Measurements from ENCODE around the gene NRXN3.

The NRXN3 gene

DNA sequence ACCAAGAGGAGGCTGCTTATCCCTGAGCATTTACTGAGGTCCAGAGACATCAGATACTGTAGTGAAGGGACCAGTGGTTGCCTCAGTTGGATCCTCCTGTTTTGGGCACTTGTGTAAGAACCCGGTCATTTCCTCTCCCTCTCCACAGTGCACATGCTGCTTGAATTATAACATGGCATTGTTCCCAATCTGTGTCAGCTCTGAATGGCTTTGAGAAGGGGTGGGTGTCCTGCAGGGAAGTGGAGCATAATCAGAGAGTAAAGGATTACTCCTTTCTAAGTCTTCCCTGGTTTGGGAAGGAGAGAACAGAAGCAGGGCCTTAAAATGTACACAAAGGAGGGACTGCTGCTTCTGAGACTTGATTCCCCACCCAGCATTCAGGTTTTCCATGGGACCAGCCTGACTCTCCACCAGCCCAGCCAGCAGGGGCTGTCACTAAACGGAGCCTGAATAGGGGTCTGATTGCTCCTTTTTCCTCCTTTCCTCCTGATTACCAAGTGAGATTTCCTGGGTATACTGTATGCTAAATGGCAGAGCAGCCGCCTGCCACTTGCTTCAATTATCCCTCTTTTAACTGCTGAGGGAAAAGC is 78.4 kb downstream of the NRXN3 start:
- no peak for DNase-seq

DNA sequence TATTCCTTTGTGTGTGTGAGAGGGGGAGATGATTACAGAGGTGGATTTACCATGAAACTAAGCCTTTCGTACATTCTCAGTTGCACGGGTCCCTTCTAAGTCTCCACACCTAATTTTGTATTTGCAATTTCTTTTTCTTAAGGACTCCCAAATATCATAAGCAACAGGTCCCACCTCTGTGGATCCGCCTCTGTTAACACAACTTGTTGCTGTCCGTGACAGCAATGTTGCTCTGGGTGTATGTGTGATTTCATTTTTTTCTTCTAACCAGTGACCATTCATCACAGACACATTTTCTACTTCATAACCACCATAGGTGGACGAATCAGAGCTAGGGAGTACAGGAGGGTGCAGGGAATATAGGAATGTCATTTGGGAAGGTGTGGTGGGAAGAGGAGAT is 81.1 kb downstream of the NRXN3 start:
- DNase-seq, result no peak

DNA sequence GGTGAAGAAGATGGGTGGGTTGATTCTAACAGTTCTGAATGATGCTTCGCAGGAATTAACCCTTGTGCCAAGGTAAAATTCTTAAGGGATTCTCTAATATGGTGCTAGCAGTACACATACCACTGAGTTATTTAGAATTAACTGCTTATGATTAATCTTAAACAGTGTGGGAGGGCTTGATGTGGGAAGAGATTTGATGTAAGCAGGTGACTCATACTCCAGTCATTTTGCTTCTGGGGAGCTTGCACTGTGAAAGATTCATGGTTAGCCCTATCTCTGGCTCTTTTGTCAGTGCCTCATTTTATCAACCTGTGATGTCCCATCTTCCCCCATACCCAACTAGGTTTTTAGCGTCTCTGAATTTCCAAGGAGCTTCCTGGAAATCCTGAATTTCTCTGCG is 83.8 kb downstream of the NRXN3 start:
- DNase-seq, result no peak

DNA sequence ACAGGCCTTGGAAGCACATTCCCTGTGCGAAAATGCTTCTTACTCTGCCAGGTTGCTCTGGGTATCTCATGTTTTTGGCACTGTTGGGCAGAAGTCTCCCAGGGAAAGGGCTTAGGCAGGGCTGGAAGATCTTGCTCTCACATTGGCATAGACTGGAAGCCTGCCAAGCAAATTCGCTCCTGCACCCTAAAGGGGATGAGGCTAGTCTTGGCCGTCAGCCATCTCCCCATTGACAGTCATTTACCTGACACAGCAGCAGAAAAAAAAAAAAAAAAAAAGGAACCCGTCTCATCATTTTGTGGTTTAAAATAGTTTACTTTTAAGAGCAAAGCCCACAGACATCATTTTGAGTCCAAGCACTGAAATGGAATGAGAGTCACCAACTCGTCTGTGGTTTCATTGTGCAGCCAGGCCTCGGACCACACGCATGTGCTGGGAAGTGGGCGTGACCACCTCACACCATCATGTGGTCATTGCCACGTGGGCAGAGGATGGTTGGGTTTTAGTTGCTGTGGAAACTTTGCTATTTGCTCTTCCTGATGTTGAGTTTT is 84.8 kb downstream of the NRXN3 start:
- DNase-seq, result peak; percentile 58

DNA sequence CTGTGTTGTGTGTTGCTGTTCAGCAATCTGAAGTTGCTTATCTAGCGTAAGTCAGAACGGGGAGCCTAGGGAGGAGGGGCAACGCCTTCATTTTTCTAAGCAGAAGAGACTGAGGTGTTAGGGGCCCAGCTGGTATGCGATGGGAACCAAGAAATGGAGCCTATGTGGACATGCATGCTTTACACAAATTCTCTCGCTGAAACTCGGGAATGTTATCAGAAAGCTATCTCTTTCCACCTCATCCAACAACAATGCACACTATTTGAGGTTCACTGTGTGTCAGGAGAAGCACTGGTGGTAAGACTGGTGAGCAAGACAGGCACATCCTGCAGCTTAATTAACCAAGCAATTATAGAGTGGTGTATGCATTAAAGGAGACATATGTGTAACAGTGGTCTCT is 89.7 kb downstream of the NRXN3 start:
- no peak for DNase-seq

DNA sequence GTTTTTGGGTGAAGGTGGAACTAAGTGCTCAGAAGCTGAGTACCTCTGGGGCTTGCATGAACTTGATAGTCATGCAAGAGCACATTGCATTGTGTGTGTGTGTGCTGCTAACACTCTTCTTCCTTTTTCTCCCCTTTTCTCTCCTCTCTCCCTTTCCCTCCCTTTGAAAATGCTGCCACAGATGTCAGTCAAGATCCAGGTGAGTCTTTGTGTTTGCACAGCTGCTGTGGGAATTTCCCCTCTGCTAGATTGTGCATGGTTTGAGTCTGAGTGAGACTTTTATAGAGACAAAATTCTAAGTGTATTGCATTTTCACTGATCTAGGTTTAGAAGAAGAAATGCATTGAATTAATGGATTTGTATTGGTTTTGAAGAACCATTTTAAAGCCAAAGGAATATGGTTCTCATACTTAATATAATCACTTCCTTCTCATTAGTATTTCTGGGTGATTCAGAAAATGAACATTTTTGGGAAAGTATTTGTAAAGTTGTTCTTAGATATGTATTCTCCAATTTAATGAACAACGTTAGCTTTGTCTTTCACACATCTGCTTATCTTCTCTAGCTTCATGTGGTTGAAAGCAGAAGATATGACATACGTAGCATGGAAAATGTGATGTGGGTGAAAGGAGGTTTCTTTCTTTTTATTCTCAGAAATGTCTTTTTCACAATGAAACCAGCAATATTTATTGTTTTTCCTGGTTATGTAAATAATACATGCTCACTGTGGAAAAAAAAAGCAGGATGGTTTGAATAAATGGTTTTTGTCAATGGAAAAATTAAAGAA is 108.5 kb downstream of the NRXN3 start:
- DNase-seq, result no peak

DNA sequence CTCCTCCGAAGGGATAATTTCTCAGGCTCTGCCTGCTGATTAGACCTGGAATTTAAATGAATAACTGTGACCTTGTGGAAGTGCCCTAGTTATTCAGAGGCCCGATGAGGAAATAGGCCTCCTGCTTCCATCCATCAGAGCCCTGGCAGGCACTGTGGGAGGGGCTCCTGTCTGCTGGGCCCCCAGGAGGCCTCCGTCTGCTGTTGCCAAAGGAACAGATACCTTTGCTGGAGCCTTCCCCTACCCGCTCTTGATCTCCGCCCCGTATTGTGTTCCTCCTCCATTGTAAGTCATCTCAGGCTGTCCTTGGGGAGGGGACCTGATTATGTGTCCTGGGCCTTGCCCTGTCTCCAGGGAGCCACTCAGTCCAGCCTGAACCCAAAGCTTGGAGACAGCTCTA is 112.3 kb downstream of the NRXN3 start:
- no peak for DNase-seq

DNA sequence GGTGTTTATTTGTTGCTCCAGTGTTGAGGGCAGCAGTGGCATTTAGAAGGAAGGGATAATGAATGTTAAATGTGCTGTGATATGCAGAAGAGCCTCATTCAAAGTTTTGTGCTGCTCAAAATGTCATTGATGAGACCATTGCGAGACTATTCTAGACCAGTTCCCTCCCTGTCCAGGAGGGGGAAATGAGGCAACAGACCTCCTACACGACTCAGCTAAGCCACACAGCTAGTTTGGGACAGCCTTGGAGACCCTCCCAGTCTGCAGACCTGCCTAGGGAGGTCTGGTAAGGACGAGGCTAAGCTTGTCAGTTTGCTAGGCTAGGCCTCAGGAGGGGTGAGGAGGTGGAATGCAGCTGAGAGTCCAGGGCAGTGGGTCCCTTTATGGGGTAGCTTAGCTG is 116.0 kb downstream of the NRXN3 start:
- no peak for DNase-seq

DNA sequence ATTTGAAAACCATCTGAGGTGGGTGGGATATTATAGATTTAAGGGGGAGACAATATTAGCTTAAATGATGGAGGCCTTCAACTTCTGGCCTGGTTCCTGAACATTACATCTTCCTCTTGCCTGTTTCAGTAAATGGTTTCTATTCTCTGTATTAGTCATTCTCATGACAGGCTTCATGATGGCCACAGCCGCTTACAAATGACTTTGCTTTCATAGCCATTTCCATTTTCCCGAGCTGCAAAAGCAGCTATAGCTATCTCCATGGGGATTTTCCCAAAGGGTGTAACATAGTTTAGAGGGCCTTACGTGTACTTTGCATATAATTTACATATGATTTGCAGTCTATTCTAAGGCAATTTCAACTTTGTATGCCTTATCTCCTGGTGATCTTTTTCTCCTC is 121.8 kb downstream of the NRXN3 start:
- DNase-seq, result no peak

DNA sequence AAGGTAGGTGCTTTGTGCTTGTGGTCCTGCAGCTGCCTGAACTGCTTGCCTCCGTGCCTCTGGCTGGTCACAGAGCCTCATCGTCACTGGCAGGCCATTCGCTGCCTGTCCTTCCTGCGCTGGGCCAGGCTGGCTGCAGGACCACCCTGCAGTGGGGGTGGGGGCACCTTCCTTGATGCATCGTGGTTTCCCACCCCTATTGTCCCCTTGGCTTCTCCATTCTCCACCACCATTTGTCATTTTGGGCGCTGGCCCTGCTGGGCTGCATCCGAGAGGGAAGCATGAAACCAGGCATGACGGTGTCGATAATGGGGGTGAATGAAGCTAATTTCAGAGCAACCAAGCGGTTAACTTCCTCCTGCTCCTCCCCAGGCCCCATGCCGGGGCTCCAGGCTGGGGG is 127.7 kb downstream of the NRXN3 start:
- DNase-seq, result no peak

DNA sequence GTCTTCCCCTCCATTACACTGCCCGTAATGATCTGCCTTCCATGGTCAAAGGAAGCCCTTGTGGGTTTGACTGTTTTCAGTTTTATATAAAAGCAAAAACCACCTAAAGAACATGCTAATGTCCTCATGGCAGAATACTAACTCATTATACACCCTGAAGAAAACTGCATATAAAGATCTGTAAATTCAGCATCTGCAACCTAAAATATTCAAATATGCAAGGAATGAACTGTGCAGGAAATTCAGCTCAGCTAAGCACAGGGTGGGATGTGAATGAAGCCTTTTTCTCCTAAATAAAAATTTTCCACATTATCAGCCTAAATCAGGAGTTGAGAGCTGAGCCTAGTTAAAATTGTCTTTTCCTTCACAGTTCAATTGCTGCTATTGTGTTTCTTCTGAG is 128.1 kb downstream of the NRXN3 start:
- no peak for DNase-seq

DNA sequence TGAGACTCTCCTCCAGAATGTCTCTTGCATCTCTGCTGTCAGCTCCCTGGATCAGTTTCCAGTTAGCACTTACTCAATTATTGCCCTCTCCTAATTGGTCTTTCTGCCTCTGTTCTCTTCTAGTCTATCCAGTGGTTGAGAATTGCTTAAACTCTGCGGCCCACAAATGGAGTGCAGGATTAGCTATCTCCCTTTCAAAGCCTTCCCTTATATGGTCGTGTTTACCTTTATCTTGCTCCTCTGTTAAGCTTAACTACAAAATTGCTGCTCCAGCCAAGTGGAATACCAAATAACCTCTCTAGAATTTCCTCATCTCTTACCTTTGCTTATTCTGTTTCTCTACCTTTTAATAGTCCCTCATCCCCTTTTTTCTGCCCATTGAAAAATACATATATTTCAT is 132.7 kb downstream of the NRXN3 start:
- DNase-seq, result no peak

DNA sequence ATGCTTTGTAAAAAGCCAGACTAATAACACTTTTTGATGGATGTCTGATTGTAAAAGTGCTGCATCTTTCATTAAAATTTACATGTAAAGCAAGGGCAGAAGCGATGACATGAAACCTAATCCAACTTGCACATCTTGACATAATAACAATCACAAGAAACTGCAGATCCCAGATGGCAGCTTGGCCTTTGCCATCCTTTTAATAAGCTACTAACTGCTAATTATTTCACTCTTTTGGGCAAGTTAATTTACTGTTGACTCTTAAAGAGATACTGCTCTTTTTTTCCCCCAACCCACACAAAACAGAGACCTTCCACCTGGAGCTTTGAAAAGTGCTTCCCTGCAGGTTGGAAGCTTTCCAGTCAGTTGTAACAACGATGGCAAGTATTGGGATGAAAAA is 137.5 kb downstream of the NRXN3 start:
- no peak for DNase-seq

DNA sequence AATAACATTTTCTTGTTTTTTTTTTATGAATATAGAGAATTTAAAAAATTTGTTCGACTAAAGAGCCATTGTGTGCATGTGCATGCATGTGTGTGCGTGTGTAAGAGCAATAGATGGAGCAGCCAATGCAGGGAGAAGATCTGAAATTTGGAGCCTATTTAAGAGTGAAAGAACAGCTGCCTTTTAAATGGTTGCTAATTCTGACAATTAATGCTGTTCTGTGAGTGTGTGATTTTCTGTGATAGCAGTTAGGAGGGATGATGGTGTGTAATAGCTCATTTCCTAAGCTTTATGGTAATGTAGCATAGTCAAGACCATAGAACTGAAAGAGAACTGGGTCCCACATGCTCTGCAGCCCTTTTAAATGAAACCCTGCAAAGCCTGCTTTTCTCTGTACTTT is 137.9 kb downstream of the NRXN3 start:
- DNase-seq, result no peak

DNA sequence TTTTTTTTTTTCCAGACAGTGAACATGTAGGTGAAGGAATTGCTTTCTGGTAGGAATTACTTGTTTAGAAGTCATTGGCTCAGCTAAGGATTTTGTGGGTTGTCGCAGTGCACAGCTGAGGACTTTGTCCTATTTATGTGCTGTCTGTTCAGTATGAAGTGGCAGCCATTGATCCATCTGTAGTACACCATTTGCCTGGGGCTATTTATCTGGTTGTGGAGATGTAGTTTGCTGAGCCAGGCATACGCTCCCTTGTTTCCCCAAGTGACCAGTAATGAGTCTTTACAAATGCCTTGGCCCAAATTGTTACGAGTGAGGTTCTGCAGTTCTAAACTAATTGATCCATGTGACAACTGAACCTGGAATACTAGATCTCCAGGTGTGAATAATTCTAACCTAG is 140.1 kb downstream of the NRXN3 start:
- DNase-seq, result no peak

DNA sequence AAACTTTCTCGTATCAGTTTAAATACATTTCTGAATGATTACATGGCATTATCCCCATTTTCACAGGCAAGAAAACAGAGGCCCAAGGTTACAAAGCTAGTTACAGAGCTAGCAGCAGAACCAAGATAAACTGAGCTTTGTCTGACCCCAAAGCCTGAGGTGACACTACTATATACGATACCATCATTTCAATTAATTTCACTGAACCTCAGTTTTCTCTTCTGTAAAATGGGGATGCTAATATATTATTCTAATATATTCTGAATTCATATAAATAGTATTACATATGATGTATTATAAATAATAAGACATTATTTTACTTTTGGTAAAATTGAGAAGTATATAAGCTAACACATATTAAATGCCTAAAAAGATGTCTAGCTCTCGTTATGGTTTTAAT is 143.3 kb downstream of the NRXN3 start:
- DNase-seq, result no peak

DNA sequence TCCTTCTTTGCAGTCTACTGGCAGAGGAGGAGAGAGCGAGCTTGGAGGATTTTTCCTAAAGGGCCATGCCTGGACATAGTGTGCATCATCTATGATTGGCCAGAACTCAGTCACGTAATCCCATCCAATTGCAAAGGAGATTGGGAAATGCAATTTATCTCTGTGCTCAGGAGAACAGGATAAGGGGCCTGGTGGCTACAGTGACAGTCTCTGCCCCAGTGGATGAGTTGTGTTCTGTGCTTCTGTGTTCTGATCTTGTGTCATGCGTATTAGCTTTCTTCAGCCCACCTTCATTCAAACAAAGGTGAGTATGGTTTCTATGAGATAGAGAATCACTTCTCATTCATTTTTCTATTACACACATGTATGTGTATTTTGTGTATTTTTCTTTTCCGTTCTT is 144.3 kb downstream of the NRXN3 start:
- no peak for DNase-seq

DNA sequence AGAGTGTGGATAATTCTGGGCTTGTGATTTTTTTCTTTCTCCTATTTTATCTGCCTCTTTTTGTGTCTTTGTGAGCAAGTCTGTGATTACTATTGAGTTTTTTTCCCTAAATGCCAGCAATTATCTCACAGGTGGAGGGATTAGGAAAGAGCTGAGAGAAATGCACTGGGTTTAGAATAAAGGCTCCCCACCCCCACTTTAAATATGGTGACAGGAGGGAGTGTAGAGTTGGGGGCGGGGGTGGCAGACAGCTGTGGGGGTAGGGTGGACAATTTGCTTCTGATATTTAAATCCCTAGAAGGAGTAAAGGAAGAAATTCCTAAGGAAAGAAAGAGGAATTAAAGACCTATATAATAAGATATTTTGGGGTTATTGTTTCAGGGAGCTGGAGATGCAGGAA is 145.9 kb downstream of the NRXN3 start:
- DNase-seq, result no peak

DNA sequence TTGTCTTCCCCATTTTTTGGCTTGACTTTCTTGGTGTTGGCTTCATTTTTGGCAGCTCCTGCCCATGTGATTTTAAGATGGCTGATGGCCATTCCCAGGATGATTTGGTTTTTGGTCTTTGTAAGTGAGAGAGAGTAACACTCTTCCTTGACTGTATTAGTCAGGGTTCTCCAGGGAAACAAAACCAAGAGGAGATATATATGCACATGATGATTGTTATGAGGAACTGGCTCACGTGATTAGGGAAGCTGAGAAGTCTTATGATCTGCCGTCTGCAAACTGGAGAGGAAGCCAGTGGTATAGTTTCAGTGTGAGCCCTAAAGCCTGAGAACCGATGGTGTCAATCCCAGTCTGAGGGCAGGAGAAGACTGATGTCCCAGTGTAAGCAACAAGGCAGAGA is 146.6 kb downstream of the NRXN3 start:
- no peak for DNase-seq

DNA sequence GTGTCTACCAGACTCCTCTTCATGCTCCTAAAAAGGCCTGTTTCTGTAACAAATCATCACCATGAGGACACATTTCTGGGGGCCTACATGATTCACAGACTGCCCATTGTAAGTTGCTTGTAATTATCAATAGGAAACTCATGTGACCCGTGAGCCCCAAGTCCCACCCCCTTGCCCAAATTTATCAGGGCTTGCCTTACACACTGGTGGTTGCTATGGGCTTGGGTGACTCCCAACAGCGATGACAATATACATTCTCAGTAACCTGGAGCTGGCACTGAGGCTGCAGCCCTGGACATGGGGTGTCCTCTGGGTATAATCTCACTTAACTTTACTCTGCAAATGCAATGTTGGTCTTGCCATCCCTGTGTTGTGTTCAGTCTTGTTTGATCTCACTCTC is 149.2 kb downstream of the NRXN3 start:
- no peak for DNase-seq

DNA sequence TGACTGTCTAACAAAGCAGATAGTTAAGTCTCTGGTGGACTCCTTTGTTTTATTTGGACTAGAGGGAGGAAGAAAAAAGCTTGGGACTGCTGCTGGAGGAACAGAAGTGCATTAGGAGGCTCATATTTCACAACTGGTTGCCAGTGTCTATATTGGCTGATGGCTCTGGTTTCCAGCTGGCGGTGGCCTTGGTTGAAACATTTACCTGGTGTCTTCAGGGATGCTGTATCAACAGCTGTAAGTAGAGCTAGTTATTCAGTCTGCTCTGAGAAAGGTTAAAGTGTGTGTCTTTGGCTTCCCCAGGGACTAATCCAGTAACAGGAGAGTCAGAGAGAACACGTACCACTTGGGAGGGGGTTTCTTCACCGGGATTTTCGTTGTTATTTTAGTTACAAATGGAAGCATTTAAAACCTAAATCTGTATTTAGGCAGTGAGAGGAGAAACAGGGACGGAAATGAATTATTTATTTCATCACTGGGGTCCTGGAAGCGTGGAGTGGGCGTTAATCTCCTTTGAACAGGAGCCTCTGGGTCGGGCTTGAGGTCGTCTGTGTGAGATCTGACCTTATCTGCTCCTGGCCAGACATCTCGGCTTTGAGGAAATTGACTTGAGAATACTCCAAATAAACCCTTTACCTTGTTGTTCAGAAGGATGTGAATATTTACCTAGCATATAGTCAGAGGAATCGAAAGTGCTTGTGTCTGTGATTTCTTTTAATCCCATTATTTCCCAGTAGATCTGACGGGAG is 149.9 kb downstream of the NRXN3 start:
- no peak for DNase-seq

DNA sequence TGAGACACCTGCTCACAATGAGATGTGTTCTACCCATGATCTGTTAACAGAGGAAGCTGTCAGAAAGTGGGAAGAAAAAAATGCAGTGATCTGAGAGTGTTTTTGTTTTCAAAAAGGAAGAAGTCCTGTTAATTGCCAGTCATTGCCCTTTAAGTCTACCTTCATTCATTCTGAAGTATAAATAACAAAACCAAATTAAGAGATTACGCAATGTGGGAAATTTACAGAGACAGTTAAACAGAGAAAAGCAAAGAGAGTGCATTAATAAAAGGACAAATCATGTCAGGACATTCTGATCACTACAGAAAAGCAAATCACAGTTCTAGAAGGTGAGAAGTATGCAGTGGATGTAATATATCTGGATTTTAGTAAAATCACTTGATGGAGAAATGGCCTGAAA is 154.2 kb downstream of the NRXN3 start:
- no peak for DNase-seq

DNA sequence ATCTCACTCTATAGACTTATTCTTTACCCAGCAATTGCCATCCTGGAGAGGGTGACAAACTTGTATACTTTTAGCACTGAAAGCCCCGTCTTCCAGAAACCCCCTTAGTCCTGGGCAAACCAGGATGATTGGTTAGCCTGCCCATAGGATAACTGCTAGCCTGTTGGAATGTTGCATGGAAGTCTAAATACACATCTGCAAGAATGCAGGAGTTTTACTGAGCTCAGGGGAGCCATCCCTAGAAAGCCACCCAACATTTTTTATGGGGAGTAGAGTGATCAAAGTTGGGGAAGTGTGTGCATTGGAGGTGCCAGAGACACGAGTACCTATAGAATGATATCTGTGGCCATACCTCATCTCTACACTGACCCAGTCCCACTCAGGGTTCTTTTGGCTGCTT is 155.7 kb downstream of the NRXN3 start:
- no peak for DNase-seq
